Body of pancreas (tissue), 4 donors: Measurements from ENCODE around the gene RPS21. TPM values are rescaled to one million over a fixed set of nuclear protein-coding genes. Genes with fewer than 3 reads are reported as not detected.

Source experiments
- ATAC-seq: fragments of 150-250 bp; one replicate; pipeline ENCODE4 v1.9.1; 2016
- DNase-seq, 4 donors: peaks; one replicate each; pipeline ENCODE4 v3.0.0-alpha.2; 2019
- H3K27ac ChIP-seq, 4 donors: fragments of 200-600 bp; sonication (generic); 1 replicate in 3 of 4; 2 replicates in 1 of 4; pipeline versions ENCODE4 v1.5.1 to v1.6.1; 2016 to 2019; ENCODE audit warnings: mild to moderate bottlenecking in 1 of 4, mixed read lengths in 1 of 4, moderate library complexity in 1 of 4
- H3K27me3 ChIP-seq, 2 donors: fragments of 200-600 bp; sonication (generic); one replicate each; pipeline ENCODE4 v1.6.0; 2016; ENCODE audit warnings: mild to moderate bottlenecking in 1 of 2
- H3K36me3 ChIP-seq, 2 donors: fragments of 200-600 bp; sonication (generic); replicated peaks in 1 of 2; 2 replicates each; pipeline ENCODE4 v1.5.1; 2016; ENCODE audit warnings: low read depth in 2 of 2; ENCODE audit not compliant: insufficient read depth in 1 of 2
- H3K4me1 ChIP-seq: fragments of 200-600 bp; sonication (generic); one replicate; pipeline ENCODE4 v1.6.0; 2016
- H3K4me3 ChIP-seq, 2 donors: fragments of 200-600 bp; sonication (generic); 1 replicate in 1 of 2; 2 replicates in 1 of 2; pipeline ENCODE4 v1.5.1; 2016 to 2019
- H3K9me3 ChIP-seq, 3 donors: fragments of 200-600 bp; sonication (generic); 1 replicate in 2 of 3; 2 replicates in 1 of 3; pipeline ENCODE4 v1.5.1; 2016
- POLR2A ChIP-seq, 3 donors: fragments of 450-650 bp; IDR thresholded peaks; one replicate each; pipeline ENCODE4 v1.6.1; 2016; ENCODE audit warnings: antibody characterized with exemption in 3 of 3, mild to moderate bottlenecking in 2 of 3
- WGBS, 2 donors: methylation state at CpG; one replicate each; pipeline ENCODE4 v1.1.5; 2017; 5-methylcytosine and 5-hydroxymethylcytosine counted together
- intact Hi-C: fragments of 100-400 bp; cut with DNase I; formaldehyde crosslinking; loops from one replicate; pipeline ENCODE4 v1.15.1; 2023
- total RNA-seq, 2 donors: library from RNA; depleted of rRNA; stranded (reverse); fragments of >200 nt; gene quantifications; one replicate each; pipeline ENCODE4 v1.1.0, GENCODE V29; 2016
- TF ChIP-seq, protein P1 (sequence below), 7 experiments: fragments of 450-650 bp in 4 of 7; fragments of 200-600 bp in 3 of 7; sonication (generic) in 3 of 7; IDR thresholded peaks; one replicate each; pipeline ENCODE4 v1.5.1; 2016 to 2019; ENCODE audit warnings: antibody characterized with exemption in 7 of 7

The RPS21 gene
- total RNA-seq, 2 donors from 2014 or later: 654 to 656 TPM

DNA sequence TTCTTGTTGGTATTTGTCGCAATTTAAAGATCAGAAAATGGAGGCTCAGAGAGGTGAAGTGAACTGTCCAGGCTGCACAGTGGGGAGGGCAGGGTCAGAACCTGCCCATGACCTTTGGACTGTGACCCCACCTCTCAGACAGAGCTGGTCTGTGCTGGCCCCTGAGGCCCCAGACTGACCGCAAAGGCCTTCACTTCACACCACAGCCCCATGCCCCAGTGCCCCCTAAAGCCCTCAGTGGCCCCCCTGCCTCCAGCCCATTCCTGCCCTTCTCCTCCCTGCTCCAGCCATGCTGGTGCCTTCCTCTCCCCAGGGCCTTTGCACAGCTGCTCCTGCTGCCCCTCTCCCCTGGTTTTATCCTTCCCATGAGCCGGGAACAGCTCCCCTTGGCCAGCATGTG, 49.8 kb downstream of the RPS21 start:
- H3K4me1 ChIP-seq: no peaks in the 10 kb centered on the region
- 81 to 89% methylated on average over 3 of the region's 3 CpGs for WGBS, 2 donors
- no peaks in the 10 kb centered on the region for H3K9me3 ChIP-seq
- ATAC-seq: no peak
- no peak overlapping the region for H3K4me3 ChIP-seq
- H3K27ac ChIP-seq: no peak overlapping the region
- intact Hi-C loops: no loop called here
- DNase-seq: no peak
- no peaks in the 10 kb centered on the region for H3K36me3 ChIP-seq
- no peaks in the 10 kb centered on the region for H3K27me3 ChIP-seq
- TF ChIP-seq, protein P1, sequence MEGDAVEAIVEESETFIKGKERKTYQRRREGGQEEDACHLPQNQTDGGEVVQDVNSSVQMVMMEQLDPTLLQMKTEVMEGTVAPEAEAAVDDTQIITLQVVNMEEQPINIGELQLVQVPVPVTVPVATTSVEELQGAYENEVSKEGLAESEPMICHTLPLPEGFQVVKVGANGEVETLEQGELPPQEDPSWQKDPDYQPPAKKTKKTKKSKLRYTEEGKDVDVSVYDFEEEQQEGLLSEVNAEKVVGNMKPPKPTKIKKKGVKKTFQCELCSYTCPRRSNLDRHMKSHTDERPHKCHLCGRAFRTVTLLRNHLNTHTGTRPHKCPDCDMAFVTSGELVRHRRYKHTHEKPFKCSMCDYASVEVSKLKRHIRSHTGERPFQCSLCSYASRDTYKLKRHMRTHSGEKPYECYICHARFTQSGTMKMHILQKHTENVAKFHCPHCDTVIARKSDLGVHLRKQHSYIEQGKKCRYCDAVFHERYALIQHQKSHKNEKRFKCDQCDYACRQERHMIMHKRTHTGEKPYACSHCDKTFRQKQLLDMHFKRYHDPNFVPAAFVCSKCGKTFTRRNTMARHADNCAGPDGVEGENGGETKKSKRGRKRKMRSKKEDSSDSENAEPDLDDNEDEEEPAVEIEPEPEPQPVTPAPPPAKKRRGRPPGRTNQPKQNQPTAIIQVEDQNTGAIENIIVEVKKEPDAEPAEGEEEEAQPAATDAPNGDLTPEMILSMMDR (IDR thresholded peaks at IDR 0.05): no peak
- no peak for TF ChIP-seq POLR2A (IDR thresholded peaks at IDR 0.05)

DNA sequence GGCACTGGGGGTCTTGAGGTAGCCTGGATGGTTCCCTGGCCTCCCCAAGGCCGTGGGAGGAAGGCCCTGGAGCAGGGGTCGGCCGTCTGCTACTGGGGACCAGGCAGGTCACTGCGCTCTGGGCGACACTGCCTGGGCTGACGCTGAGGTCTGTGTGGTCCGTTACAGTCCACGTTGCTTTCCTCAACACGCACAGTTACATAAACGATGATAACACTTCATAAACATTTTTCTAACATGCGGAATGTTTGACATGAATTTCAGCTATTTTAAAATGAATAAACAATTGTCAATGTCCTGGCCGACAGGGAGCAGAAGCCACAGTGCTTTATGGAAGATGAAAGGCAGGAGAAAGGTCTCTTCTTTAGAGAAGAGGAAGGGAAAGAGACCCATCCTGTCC, 50.6 kb downstream of the RPS21 start:
- no peak for DNase-seq
- no peaks in the 10 kb centered on the region for H3K36me3 ChIP-seq
- H3K9me3 ChIP-seq: no peaks in the 10 kb centered on the region
- ATAC-seq: no peak
- H3K27me3 ChIP-seq: no peaks in the 10 kb centered on the region
- 77% methylated on average over 8 to 10 of the region's 12 CpGs for WGBS, 2 donors
- no peak overlapping the region for H3K4me3 ChIP-seq
- intact Hi-C loops: no loop called here
- no peak overlapping the region for H3K27ac ChIP-seq
- H3K4me1 ChIP-seq: no peaks in the 10 kb centered on the region
- TF ChIP-seq, protein P1 (IDR thresholded peaks at IDR 0.05): no peak
- no peak for TF ChIP-seq POLR2A (IDR thresholded peaks at IDR 0.05)

DNA sequence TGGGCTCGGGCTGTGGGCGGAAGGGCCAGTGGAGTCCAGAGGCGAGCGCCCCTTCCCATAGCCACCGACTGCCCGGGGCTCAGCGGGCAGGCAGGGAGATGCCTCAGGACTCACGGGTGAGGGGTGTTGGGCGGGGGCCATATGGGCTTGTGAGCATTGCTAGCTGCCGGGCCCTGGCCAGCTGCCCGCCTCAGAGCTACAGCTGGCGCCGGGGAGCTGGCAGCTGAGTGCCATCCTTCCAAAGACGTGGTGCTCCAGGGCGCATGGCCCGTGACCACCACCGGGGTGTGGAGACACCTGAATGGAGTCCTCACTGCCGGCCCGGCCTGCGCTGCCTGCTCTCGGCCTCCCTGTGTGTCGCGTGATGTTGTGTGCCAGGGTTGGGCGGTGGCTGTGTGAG, 51.0 kb downstream of the RPS21 start:
- 86 to 91% methylated on average over 13 to 24 of the region's 24 CpGs for WGBS, 2 donors
- Histone ChIP-seq H3K4me1 (no peaks in the 10 kb centered on the region), H3K36me3 (no peaks in the 10 kb centered on the region), H3K4me3 (no peak overlapping the region), H3K27me3 (no peaks in the 10 kb centered on the region), H3K27ac (no peak overlapping the region), H3K9me3 (no peaks in the 10 kb centered on the region)
- DNase-seq: no peak
- no peak for TF ChIP-seq POLR2A (IDR thresholded peaks at IDR 0.05)
- TF ChIP-seq, protein P1 (IDR thresholded peaks at IDR 0.05): no peak
- ATAC-seq: no peak
- intact Hi-C loops: no loop called here

Other genes starting within 250 kb of the RPS21 start
- 100 to 1,000 TPM; 174 to 176 TPM for gene PSMA7, start 243.7 kb upstream of the RPS21 start, total RNA-seq
- gene SS18L1, start 243.3 kb upstream of the RPS21 start, total RNA-seq: 10 to 100 TPM; 11.4 to 14.5 TPM
- gene MTG2, start 204.1 kb upstream of the RPS21 start, total RNA-seq: 10 to 100 TPM in 1 of 2 donors, 1 to 10 TPM in 1; 8.8 to 16.5 TPM
- under 1 TPM in 1 of 2 donors, not detected in 1; 0.33 TPM for gene HRH3, start 166.8 kb upstream of the RPS21 start, total RNA-seq
- 10 to 100 TPM; 54.5 to 71.9 TPM for gene OSBPL2, start 148.6 kb upstream of the RPS21 start, total RNA-seq
- gene ADRM1, start 84.1 kb upstream of the RPS21 start, total RNA-seq: 100 to 1,000 TPM in 1 of 2 donors, 10 to 100 TPM in 1; 79.9 to 104 TPM
- gene LAMA5, start 19.8 kb upstream of the RPS21 start, total RNA-seq: 100 to 1,000 TPM; 115 to 185 TPM
- 1 to 10 TPM; 1.6 to 2.6 TPM for gene CABLES2, start 20.2 kb downstream of the RPS21 start, total RNA-seq
- 1 to 10 TPM; 2.3 TPM for gene RBBP8NL, start 40.4 kb downstream of the RPS21 start, total RNA-seq
- gene GATA5, start 88.9 kb downstream of the RPS21 start, total RNA-seq: not detected